Muscle of arm (tissue), 12 donors: Measurements from ENCODE around the gene PER2. TPM values are rescaled to one million over a fixed set of nuclear protein-coding genes. Genes with fewer than 3 reads are reported as not detected.
"Not testable (repeated sequence)": the region's sequence is repeated elsewhere in the genome, so short reads cannot be mapped to it uniquely, and the experiment has no call there.

Source experiments
- DNase-seq: peaks from one replicate; pipeline ENCODE4 v3.0.0-alpha.2; 2013
- polyA plus RNA-seq, 12 donors: library from polyadenylated mRNA; unstranded; fragments of 120-200 nt; gene quantifications; one replicate each; pipeline ENCODE4 v1.2.1, GENCODE V29; 2013; ENCODE audit not compliant: insufficient read length in 12 of 12

PER2 gene
- polyA plus RNA-seq, 12 donors, result 3.6 to 7.9 (median 4.6) TPM; not detected in 1

DNA sequence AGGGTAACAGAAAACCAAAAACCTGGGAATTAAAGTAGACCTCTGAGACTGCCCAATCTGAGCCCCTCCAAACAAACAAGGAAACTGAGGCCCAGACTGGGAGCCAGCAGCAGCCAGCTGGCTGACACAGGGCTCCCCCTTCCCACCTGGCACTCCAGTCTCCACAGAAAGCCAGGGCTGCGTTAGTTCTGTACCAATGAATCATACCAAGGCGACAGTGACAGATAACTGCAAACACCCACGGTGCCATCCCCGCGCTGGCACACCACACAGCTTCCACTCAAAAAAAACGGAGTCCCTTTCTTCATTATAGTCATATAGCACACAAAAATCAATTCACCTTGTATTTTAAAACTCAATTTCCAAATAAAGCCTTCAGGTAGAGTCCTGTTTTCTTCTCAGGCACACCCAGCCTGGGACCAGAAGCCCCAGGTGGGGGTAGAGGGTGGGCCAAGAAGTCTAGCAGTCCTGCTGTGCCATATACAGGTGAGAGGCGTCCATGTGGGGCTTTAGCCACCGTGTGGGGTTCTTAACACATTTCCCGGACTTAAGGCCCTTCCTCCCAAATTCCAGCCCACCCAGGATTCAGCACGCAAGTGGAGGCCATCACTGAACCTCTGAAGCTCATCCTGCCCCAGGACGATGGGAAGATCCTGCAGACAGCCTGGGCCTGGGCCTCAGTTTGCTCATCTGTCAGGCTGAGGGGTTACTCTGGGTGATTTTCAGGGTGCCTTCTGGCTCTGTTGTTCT lies 1.2 kb downstream of the PER2 start:
- DNase-seq, result no peak

DNA sequence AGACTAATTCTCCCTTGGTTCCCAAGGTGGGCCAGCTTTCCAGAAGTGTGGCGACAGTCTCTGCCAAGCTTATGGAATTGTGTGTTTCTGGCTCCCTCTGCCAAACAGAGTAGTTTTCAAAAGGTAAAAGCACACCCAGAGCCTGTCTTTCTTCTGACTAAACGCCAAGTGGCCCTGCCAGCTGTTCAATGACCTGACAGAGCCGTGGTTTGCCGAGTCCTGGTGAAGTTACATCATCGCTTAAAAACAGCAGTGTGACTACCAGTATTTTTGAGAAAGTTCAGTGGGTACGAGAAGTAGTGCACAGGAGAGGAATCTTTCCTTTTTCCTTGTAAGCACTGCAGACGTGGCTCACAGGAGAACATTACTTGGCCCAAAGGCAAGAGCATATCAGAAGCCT lies 1.9 kb downstream of the PER2 start:
- DNase-seq, result peak; percentile 52

DNA sequence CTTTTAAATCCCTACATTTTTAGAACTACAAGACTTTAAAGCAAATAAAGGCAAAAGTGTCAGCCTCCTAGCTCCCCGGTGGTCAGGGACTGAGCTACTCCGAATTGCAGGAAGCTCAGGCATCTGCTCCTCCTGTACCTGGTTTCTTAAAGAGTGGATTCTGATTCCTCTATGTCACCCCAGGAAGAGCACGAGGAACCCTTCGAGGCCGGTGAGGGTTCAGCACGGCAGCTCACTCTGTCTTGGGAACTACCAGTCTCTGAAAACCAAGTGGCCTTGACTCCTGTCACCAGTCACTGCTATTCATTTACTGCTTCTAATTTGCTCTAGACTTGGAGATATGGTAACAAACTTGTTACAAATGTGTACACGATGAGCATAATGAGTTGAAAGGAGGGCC lies 2.3 kb downstream of the PER2 start:
- DNase-seq, result peak; percentile 25

GRCh38 chr2:238285653-238286082 lies 2.7 kb downstream of the PER2 start:
- DNase-seq, result peak; percentile 90

- DNase-seq, result no peak
These were observed 3.5 kb downstream of the PER2 start for GRCh38 chr2:238284802-238285515.

DNA sequence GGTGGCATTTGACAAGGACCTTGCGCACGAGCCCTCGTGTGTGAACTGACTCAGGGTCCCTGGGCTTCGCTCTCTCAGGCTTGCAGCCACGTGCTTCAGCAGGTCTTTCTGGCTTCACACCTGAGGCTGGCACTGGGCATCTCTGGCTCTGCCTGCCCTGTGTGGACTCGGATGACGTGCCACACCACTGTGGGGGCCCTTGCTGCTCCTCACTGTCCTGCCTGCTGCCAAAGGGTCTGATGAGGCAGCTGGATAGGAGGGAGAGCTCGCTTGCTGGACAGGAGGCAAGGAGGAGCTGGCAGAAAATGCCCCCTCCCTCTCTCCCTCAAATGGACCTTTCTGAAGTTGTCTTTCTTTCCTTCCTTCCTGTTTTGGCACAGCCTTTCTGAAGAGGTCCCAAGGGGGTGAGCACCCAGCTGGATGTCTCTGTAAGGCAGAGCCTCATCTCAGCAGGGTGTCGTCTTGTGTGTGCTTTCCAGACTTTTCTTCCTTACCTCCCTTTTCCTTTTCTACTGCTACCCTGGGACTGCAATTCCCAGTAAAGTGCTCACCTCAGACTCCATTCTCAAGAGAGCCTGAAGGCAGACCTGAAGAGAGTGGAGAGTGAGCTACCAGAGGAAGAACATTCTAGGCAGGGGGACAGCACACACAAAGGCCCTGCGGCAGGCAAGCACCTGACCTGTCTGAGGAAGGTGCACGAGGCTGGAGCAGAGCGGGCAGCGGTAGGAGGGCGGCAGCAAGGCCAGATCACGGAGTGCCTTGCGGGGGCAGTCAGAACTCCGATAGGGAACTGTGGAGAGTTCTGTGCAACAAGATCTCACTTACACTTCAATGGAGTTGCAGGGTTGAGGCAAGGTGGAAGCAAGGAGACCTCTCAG lies 5.3 kb downstream of the PER2 start:
- DNase-seq, result no peak

DNA sequence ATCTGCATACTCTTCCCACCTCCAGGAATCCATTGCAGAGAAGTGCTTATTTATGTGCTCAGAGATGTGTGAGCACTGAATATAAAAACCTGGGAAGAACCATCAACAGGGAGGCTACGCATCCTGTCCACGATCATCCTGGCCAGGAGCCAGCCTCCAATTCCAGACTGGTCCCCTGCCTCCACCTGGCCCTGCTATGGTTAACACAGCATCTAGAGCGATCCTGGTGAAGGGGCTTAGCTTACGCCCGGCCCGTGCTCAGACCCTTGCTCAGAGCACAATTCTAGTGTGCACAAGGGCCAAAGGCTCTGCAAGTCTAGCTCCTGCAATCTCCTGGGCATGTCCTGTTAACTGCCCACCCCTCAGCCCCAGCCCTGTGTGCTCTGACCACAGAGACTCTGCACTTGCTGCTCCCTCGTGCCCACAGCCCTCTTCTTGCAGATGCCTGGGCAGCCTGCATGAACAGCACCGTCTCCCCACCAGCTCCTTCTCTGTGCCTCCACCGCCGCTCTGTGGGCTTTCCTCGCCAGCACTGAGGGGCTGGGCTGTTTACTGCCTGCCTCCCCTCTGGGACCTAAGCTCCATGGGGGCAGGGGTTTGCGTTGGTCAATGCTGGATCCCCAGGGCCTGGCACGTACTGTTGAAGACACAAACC lies 6.5 kb downstream of the PER2 start:
- DNase-seq, result no peak

GRCh38 chr2:238280083-238280825 lies 8.2 kb downstream of the PER2 start:
- DNase-seq, result no peak

GRCh38 chr2:238279324-238279682 lies 9.1 kb downstream of the PER2 start:
- DNase-seq, result no peak

- DNase-seq, result no peak
These were observed 9.6 kb downstream of the PER2 start for GRCh38 chr2:238278626-238279323.

DNA sequence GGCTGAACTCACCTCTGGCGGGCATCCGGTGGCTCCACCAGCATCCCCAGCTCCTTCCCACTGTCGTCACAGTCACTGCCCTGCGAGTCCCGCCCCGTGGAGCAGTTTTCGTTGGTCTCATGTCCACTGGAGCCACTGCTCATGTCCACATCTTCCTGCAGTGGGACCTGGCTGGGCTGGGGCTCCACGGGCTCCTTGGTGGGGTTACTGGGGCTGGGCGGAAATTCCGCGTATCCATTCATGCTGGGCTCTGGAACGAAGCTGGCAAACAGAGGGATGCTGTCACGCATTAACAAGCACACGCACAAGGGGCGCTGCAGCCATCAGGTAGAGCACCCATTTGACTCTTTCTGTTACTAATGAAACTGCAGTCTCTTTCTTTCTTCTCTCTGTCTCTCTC lies 10.7 kb downstream of the PER2 start:
- no peak for DNase-seq

GRCh38 chr2:238274152-238274865 lies 14.1 kb downstream of the PER2 start:
- DNase-seq, result no peak

DNA sequence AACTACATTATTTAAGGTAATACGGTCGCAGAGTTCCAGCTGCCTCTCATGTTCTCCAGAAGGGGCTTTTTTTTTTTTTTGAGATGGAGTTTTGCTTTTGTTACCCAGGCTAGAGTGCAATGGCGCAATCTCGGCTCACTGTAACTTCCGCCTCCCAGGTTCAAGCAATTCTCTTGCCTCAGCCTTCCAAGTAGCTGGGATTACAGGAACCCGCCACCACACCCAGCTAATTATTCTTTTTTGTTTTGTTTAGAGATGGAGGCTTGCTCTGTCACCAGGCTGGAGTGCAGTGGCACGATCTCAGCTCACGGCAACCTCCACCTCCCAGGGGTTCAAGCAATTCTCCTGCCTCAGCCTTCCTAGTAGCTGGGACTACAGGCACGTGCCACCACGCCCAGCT lies 15.0 kb downstream of the PER2 start:
- not testable (repeated sequence) for DNase-seq

DNA sequence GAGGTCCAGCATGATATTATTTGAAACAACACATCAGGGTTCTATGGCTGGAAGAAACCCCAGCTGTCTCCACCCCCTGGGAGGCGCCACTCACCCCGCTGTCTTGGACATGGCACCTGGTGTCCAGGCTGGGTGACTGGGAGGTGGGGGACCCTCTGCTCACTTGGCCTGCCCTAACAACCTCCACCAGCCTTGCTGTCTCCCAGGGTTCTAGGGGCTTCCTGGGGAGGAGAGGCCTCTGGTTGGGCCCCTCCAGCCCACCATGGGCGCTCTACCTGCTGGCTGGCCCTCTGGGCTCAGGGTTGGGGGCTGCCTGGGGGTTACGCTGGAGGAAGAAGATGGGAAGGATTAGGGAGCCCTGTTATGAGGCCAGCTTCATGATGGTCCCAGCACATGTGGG lies 16.3 kb downstream of the PER2 start:
- DNase-seq, result no peak

- DNase-seq, result not testable (repeated sequence)
These were observed 16.7 kb downstream of the PER2 start for GRCh38 chr2:238271686-238272085.

DNA sequence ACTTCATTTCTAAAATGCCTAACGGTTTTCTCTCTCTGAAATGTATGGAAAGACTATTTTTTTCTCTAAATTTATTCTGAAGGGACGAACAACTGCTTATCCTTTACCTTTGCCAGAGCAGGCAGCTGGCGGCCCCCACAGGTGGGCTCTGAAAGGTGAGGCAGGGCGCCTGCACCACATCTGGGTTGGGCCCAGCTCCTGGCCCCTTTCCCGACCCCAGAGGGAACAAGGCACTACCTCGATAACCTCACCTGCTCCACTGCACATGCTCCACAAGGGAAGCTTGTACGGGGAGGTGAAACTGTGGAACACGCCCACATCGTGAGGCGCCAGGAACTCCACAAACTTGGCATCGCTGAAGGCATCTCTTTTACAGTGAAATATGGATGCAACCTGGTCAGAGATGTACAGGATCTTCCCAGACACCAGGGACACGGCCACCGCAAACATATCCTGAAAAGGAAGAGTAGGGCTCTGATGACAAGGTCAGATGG lies 17.3 kb downstream of the PER2 start:
- DNase-seq, result no peak

DNA sequence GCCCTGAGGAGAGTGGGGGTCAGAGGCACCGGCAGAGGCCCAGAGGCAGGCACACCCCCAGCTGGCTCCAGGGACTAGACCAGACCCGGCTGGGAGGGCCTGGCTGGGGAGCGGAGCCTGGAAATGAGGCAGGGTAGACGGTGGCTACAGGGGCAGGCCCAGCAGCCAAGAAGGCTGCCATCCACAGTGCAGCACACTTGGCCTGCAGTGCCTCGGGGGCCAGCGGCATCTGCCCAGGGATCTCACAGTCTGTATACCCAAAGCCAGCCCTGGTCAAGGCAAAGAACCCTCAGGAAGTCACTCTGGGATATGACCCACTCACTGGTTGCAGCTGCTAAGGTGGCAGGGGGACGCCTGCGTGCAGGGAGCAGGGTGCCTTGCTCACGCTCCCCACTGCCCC lies 17.8 kb downstream of the PER2 start:
- DNase-seq, result no peak

DNA sequence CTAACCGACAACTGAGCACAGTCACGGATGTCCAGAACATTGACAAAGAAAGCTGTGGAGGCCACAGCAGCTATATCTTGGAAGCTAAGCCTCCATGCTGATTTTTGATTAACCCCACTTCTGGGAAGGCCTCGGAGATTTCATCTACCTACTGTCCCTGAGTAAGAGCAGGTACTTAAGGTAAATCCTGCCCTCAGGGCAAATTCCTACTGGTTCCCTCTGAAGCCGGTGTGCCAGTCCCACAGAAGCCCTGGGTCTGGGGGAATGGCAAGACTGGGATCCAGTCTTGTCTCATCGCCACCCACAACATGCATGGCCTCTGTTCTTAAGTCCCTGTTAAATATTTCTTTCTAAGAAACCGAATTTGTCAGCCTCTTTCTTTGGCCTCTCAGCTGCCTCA lies 18.7 kb downstream of the PER2 start:
- DNase-seq, result no peak

GRCh38 chr2:238267884-238268680 lies 20.3 kb downstream of the PER2 start:
- DNase-seq, result no peak
